Heart left ventricle (tissue), 16 donors: ENCODE data around the gene TACR3. TPM values are rescaled to one million over a fixed set of nuclear protein-coding genes. Genes with fewer than 3 reads are reported as not detected.
"Not testable (repeated sequence)": the region's sequence is repeated elsewhere in the genome, so short reads cannot be mapped to it uniquely, and the experiment has no call there.

Experiments used
- ATAC-seq, 4 donors: fragments of 200-7000 bp; cut with Tn5 transposase; one replicate each; pipeline ENCODE4 v1.9.1; 2020 to 2022; ENCODE audit warnings: moderate library complexity in 4 of 4, mild to moderate bottlenecking in 3 of 4, moderate number of reproducible peaks in 1 of 4
- DNase-seq, 5 donors: peaks; one replicate each; pipeline ENCODE4 v3.0.0-alpha.2; 2020
- H3K27ac ChIP-seq, 12 donors: fragments of 200-600 bp; sonication (generic) in 4 of 12; one replicate each; pipeline versions ENCODE4 v1.5.0 to v1.8.0; 2016 to 2022; ENCODE audit warnings: mild to moderate bottlenecking in 2 of 12
- H3K27me3 ChIP-seq, 9 donors: fragments of 200-600 bp; sonication (generic) in 2 of 9; one replicate each; pipeline versions ENCODE4 v1.5.1 to v1.8.0; 2016 to 2022; ENCODE audit warnings: mild to moderate bottlenecking in 3 of 9
- H3K36me3 ChIP-seq, 9 donors: fragments of 200-600 bp; sonication (generic) in 2 of 9; one replicate each; pipeline versions ENCODE4 v1.5.0 to v1.8.0; 2018 to 2022; ENCODE audit warnings: mild to moderate bottlenecking in 2 of 9
- H3K4me1 ChIP-seq, 12 donors: fragments of 200-600 bp; sonication (generic) in 4 of 12; one replicate each; pipeline versions ENCODE4 v1.5.0 to v1.8.0; 2016 to 2022; ENCODE audit warnings: mild to moderate bottlenecking in 3 of 12
- H3K4me3 ChIP-seq, 12 donors: fragments of 200-600 bp; sonication (generic) in 4 of 12; one replicate each; pipeline versions ENCODE4 v1.5.0 to v1.8.0; 2017 to 2022; ENCODE audit warnings: mild to moderate bottlenecking in 9 of 12, moderate library complexity in 4 of 12
- H3K9me3 ChIP-seq, 12 donors: fragments of 200-600 bp; sonication (generic) in 4 of 12; one replicate each; pipeline versions ENCODE4 v1.5.0 to v1.8.0; 2016 to 2022; ENCODE audit warnings: mild to moderate bottlenecking in 1 of 12
- POLR2A ChIP-seq, 2 donors: fragments of 450-650 bp; IDR thresholded peaks; one replicate each; pipeline ENCODE4 v1.6.1; 2017; ENCODE audit warnings: antibody characterized with exemption in 2 of 2, mild to moderate bottlenecking in 2 of 2, moderate library complexity in 2 of 2
- WGBS, 4 donors: extraction: QIAGEN DNeasy Blood & Tissue Kit in 2 of 4; methylation state at CpG; one replicate each; pipeline versions ENCODE4 v1.1.5 to v1.1.7; 2013 to 2018; 5-methylcytosine and 5-hydroxymethylcytosine counted together
- intact Hi-C, 10 donors: fragments of 100-400 bp; cut with DNase I; formaldehyde crosslinking; loops; one replicate each; pipeline versions ENCODE4 v1.11.1 to v1.14.2; 2022
- polyA plus RNA-seq, 2 donors: library from polyadenylated mRNA; stranded (reverse); fragments of 200-250 nt; gene quantifications; one replicate each; pipeline ENCODE4 v1.2.3, GENCODE V29; 2013
- total RNA-seq, 9 donors: library from RNA; depleted of rRNA in 2 of 9; stranded (reverse); fragments of >200 nt in 2 of 9; fragmentation: NEBNext Ultra II Directional in 3 of 9; extraction: Animal tissue kit (Norgen Biotek cat#: 25700) in 3 of 9; gene quantifications; one replicate each; pipeline versions ENCODE4 v1.1.0 to v1.2.4, GENCODE V29; 2016 to 2023
- TF ChIP-seq, protein P1 (sequence below), 12 donors: fragments of 200-600 bp; sonication (generic) in 4 of 12; IDR thresholded peaks; one replicate each; pipeline versions ENCODE4 v1.5.0 to v1.8.0; 2018 to 2022; ENCODE audit warnings: antibody characterized with exemption in 12 of 12, mild to moderate bottlenecking in 5 of 12
- donor health status: ischemic (EF 13 %, LVEDD 7.1; RV severe dilation, severe dysfunction).
- donor health status: healthy with polysubstance abuse.
- donor health status: DM: no; HTN: yes; CAD: no.
- donor health status: DM: no; HTN: no; CAD: no.
- donor health status: ischemic (EF 25% LVEDD 6.9; RV normal size, moderate dysfunction).
- donor health status: ischemic (EF 25% LVEDD 5.7; RV mildly dilated, moderate dysfunction).
- donor health status: healthy.
- donor health status: DM: yes; HTN: yes; CAD: no.
- donor health status: ischemic (EF 35%, LVEDD 5.7; RV mildly dilated, moderate dysfunction).
- donor health status: nonischemic (EF 11% LVEDD 7.7; RV severe dilation, severe dysfunction).
- donor health status: DM: yes; HTN: yes; CAD: no.
- donor health status: PGD.
- donor health status: ischemic (EF 29% LVEDD 5.4; RV normal size, mild dysfunction).
- donor health status: nonischemic (EF 23%, LVEDD 6.1; RV moderate dilation, normal function).

TACR3 gene
- total and polyA plus RNA-seq, 11 donors: not detected

DNA sequence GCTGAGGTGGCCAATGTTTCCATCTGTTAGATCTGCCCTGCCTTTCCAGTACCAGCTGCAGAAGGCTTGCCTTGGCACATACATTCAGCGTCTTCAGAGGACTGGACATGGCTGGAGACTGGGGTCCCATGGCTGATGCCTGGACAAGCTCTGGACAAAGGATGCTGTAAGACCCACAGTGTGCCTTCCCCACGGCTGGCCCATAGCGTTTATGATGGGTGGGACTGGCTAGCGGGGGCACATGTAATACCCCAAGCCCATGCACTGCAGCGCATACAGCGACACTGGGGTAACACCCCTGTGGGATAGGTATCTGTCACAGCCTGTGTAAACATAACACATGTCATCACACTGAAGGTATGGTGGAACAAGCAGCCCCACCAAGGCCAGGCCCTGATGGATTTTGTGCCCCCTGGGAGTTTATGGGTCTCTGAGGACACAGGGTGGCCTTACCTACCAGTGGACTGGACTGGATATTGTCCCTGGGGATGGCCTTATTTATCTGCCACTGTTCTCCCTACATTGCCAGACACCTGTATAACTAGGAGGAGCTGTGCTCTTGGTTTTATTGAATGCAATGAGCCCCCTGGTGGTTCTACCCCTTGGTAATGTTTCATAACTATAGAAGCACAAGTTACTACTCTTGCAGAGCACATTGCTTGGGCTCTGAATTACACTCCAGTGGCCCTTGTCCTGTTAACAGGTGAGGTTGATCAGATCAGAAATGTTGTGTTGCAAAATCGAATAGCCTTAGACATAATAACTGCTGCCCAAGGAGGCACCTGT, 34.3 kb upstream of the TACR3 start:
- H3K4me3 ChIP-seq: no peak overlapping the region
- DNase-seq (no peak), ATAC-seq (no peak)
- peaks cover 0 to 2% (median 0%) of the 10 kb centered on the region in 12 donors for H3K9me3 ChIP-seq
- no peaks in the 10 kb centered on the region for H3K4me1 ChIP-seq
- intact Hi-C loops: no loop called here
- no peaks in the 10 kb centered on the region for H3K27me3 ChIP-seq
- WGBS, 4 donors: 77 to 92% (median 88%) methylated on average over 7 of the region's 7 CpGs
- TF ChIP-seq, protein P1, sequence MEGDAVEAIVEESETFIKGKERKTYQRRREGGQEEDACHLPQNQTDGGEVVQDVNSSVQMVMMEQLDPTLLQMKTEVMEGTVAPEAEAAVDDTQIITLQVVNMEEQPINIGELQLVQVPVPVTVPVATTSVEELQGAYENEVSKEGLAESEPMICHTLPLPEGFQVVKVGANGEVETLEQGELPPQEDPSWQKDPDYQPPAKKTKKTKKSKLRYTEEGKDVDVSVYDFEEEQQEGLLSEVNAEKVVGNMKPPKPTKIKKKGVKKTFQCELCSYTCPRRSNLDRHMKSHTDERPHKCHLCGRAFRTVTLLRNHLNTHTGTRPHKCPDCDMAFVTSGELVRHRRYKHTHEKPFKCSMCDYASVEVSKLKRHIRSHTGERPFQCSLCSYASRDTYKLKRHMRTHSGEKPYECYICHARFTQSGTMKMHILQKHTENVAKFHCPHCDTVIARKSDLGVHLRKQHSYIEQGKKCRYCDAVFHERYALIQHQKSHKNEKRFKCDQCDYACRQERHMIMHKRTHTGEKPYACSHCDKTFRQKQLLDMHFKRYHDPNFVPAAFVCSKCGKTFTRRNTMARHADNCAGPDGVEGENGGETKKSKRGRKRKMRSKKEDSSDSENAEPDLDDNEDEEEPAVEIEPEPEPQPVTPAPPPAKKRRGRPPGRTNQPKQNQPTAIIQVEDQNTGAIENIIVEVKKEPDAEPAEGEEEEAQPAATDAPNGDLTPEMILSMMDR (IDR thresholded peaks at IDR 0.05): no peak
- no peak for TF ChIP-seq POLR2A (IDR thresholded peaks at IDR 0.05)
- H3K27ac ChIP-seq: no peak overlapping the region
- H3K36me3 ChIP-seq: no peaks in the 10 kb centered on the region

DNA sequence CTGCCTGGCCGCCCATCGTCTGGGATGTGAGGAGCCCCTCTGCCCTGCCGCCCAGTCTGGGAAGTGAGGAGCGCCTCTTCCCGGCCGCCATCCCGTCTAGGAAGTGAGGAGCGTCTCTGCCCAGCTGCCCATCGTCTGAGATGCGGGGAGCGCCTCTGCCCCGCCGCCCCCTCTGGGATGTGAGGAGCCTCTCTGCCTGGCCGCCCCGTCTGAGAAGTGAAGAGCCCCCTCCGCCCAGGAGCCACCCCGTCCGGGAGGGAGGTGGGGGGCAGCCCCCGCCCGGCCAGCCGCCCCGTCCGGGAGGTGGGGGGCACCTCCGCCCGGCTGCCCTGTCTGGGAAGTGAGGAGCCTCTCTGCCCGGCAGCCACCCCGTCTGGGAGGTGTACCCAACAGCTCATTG, 3.4 kb upstream of the TACR3 start:
- peak in 1 of 5 donors; percentile 42 for DNase-seq

DNA sequence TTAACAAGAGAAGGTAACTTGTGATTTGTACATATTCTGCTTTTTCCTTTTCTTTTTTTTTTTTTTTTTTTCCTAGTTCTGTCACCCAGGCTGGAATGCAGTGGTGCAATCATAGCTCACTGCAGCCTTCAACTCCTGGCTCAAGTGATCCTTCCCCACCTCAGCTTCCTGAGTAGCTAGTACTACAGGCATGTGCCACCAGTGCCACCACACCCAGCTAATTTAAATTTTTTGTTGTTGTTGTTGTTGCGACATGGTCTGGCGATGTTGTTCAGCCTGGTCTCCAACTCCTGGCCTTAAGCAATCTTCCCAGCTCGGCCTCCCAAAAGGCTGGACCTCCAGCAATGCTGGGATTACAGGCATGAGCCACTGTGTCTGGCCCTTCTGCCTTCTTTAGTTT, 1.5 kb upstream of the TACR3 start:
- 87 to 91% (median 88%) methylated on average over 3 of the region's 3 CpGs for WGBS, 4 donors
- intact Hi-C loops: no loop called here
- peaks cover 0 to 14% (median 4%) of the 10 kb centered on the region in 9 donors for H3K27me3 ChIP-seq
- no peak for DNase-seq
- H3K36me3 ChIP-seq: no peaks in the 10 kb centered on the region
- no peak for TF ChIP-seq POLR2A (IDR thresholded peaks at IDR 0.05)
- TF ChIP-seq, protein P1 (IDR thresholded peaks at IDR 0.05): no peak
- H3K27ac ChIP-seq: no peak overlapping the region
- peaks cover 0 to 12% (median 0%) of the 10 kb centered on the region in 12 donors for H3K4me1 ChIP-seq
- ATAC-seq: no peak
- H3K4me3 ChIP-seq: no peak overlapping the region
- H3K9me3 ChIP-seq: no peaks in the 10 kb centered on the region

More for the DNA sequence above, 3.4 kb upstream of the TACR3 start:
- WGBS, 4 donors: 93 to 97% (median 95%) methylated on average over 9 to 27 of the region's 27 CpGs
- H3K36me3 ChIP-seq, intact Hi-C loops, H3K9me3 ChIP-seq, ATAC-seq, H3K27ac ChIP-seq, H3K4me3 ChIP-seq: not testable (repeated sequence)
- peaks cover 0 to 12% (median 0%) of the 10 kb centered on the region in 12 donors for H3K4me1 ChIP-seq
- peaks cover 0 to 14% (median 4%) of the 10 kb centered on the region in 9 donors for H3K27me3 ChIP-seq

DNA sequence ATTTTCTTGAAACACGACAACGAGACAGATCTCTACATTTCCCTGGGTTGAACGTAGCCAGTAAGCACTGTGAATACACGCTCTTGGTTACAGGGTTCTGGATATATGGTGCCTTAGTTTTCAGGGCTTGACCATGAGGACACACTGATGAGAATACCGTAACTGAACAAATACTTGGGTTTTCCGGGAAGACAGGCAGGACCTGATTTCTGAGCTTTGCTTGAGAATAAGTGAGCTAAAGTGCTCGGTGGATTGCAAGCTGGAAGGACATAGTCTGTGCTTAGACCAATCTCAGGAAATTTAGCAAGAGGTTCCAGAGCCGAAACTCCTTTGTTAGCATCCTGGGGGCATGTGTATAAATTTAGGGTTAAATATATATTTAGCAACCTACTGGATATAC, 876 bp upstream of the TACR3 start:
- no peak for ATAC-seq
- H3K9me3 ChIP-seq: no peaks in the 10 kb centered on the region
- H3K4me3 ChIP-seq: no peak overlapping the region
- intact Hi-C loops: no loop called here
- H3K36me3 ChIP-seq: no peaks in the 10 kb centered on the region
- H3K27ac ChIP-seq: no peak overlapping the region
- peaks cover 0 to 14% (median 4%) of the 10 kb centered on the region in 9 donors for H3K27me3 ChIP-seq
- 59 to 62% (median 60%) methylated on average over 8 of the region's 8 CpGs for WGBS, 4 donors
- TF ChIP-seq, protein P1 (IDR thresholded peaks at IDR 0.05): no peak
- TF ChIP-seq POLR2A (IDR thresholded peaks at IDR 0.05): no peak
- peaks cover 0 to 12% (median 0%) of the 10 kb centered on the region in 12 donors for H3K4me1 ChIP-seq
- DNase-seq: no peak
